CD14-positive monocyte (primary cell): ENCODE results near the gene NLE1. TPM values are rescaled to one million over a fixed set of nuclear protein-coding genes. Genes with fewer than 3 reads are reported as not detected.

ENCODE experiments used
- DNase-seq, 3 donors: peaks; one replicate each; pipeline ENCODE4 v3.0.0-alpha.2; 2011 to 2022
- H2AFZ ChIP-seq: 2 replicates; pipeline ENCODE4 v1.6.0; 2012; ENCODE audit warnings: mild to moderate bottlenecking, low read depth, low read length, inconsistent platforms; ENCODE audit not compliant: insufficient read depth, poor library complexity, severe bottlenecking
- H3K27ac ChIP-seq, 2 donors: 1 replicate in 1 of 2; 2 replicates in 1 of 2; pipeline ENCODE4 v1.5.1; 2012 to 2013; ENCODE audit warnings: low read length in 2 of 2, control low read depth in 1 of 2, inconsistent platforms in 1 of 2, low read depth in 1 of 2, mild to moderate bottlenecking in 1 of 2
- H3K27me3 ChIP-seq, 2 donors: one replicate each; pipeline versions ENCODE4 v1.6.0 to v1.6.1; 2011 to 2013; ENCODE audit warnings: low read length in 2 of 2; ENCODE audit not compliant: control insufficient read depth in 2 of 2, insufficient read depth in 2 of 2
- H3K36me3 ChIP-seq, 2 donors: replicated peaks in 1 of 2; 1 replicate in 1 of 2; 2 replicates in 1 of 2; pipeline versions ENCODE4 v1.5.1 to v1.6.1; 2012 to 2013; ENCODE audit warnings: low read length in 2 of 2, control low read depth in 1 of 2, inconsistent platforms in 1 of 2, mild to moderate bottlenecking in 1 of 2; ENCODE audit not compliant: insufficient read depth in 2 of 2, control insufficient read depth in 1 of 2
- H3K4me1 ChIP-seq, 2 donors: 1 replicate in 1 of 2; 2 replicates in 1 of 2; pipeline versions ENCODE4 v1.5.1 to v1.6.1; 2012 to 2013; ENCODE audit warnings: low read length in 2 of 2, control low read depth in 1 of 2, inconsistent platforms in 1 of 2, mild to moderate bottlenecking in 1 of 2, moderate library complexity in 1 of 2; ENCODE audit not compliant: insufficient read depth in 2 of 2, control insufficient read depth in 1 of 2
- H3K4me2 ChIP-seq: replicated peaks from 2 replicates; pipeline ENCODE3; 2012; ENCODE audit warnings: low read length, moderate library complexity, mild to moderate bottlenecking; ENCODE audit not compliant: poor library complexity, severe bottlenecking; ENCODE audit errors: extremely low read depth
- H3K4me3 ChIP-seq, 3 experiments: fragments of 200-600 bp in 1 of 3; sonication (generic) in 1 of 3; replicated peaks in 1 of 3; 1 replicate in 2 of 3; 2 replicates in 1 of 3; pipeline ENCODE4 v1.5.1; 2011 to 2013; ENCODE audit warnings: low read length in 3 of 3, mild to moderate bottlenecking in 3 of 3, control low read depth in 2 of 3, low read depth in 2 of 3, inconsistent platforms in 1 of 3, moderate library complexity in 1 of 3
- H3K79me2 ChIP-seq: 2 replicates; pipeline ENCODE4 v1.6.0; 2012; ENCODE audit warnings: mild to moderate bottlenecking, control low read depth, inconsistent platforms, low read length, moderate library complexity; ENCODE audit not compliant: insufficient read depth
- H3K9ac ChIP-seq: 2 replicates; pipeline ENCODE4 v1.6.0; 2017; ENCODE audit warnings: low read length, mild to moderate bottlenecking; ENCODE audit not compliant: insufficient read depth, poor library complexity, severe bottlenecking
- H3K9me3 ChIP-seq, 2 donors: replicated peaks in 1 of 2; 1 replicate in 1 of 2; 2 replicates in 1 of 2; pipeline versions ENCODE4 v1.5.1 to v1.6.1; 2012 to 2013; ENCODE audit warnings: low read length in 2 of 2, control low read depth in 1 of 2; ENCODE audit not compliant: control insufficient read depth in 1 of 2, insufficient read depth in 1 of 2
- H4K20me1 ChIP-seq: 2 replicates; pipeline ENCODE4 v1.6.0; 2012; ENCODE audit warnings: mild to moderate bottlenecking, low read length, control low read depth, moderate library complexity; ENCODE audit not compliant: insufficient read depth
- H3K27ac Mint-ChIP-seq, 7 donors: one replicate each; pipeline ENCODE4 v1.8.0; 2020; ENCODE audit warnings: mild to moderate bottlenecking in 7 of 7, mixed read lengths in 7 of 7, moderate library complexity in 6 of 7, inconsistent platforms in 2 of 7
- H3K27me3 Mint-ChIP-seq, 3 donors: one replicate each; pipeline ENCODE4 v1.8.0; 2021 to 2022; ENCODE audit warnings: low read depth in 3 of 3, mild to moderate bottlenecking in 3 of 3, mixed read lengths in 3 of 3, moderate library complexity in 3 of 3, inconsistent platforms in 1 of 3
- H3K36me3 Mint-ChIP-seq, 2 donors: one replicate each; pipeline ENCODE4 v1.8.0; 2020; ENCODE audit warnings: mixed read lengths in 2 of 2, inconsistent platforms in 1 of 2, mild to moderate bottlenecking in 1 of 2
- H3K4me1 Mint-ChIP-seq: one replicate; pipeline ENCODE4 v1.8.0; 2020; ENCODE audit warnings: mild to moderate bottlenecking, mixed read lengths
- H3K4me3 Mint-ChIP-seq, 2 donors: one replicate each; pipeline ENCODE4 v1.8.0; 2020; ENCODE audit warnings: mild to moderate bottlenecking in 2 of 2, mixed read lengths in 2 of 2, moderate library complexity in 1 of 2
- H3K9me3 Mint-ChIP-seq, 7 donors: one replicate each; pipeline ENCODE4 v1.8.0; 2020 to 2022; ENCODE audit warnings: mixed read lengths in 7 of 7, mild to moderate bottlenecking in 6 of 7, moderate library complexity in 6 of 7, inconsistent platforms in 2 of 7
- CTCF ChIP-seq: fragments of 200-600 bp; IDR thresholded peaks from one replicate; pipeline ENCODE4 v1.8.0; 2022; ENCODE audit warnings: antibody characterized with exemption, mild to moderate bottlenecking
- WGBS: methylation state at CpG from one replicate; pipeline ENCODE4 v1.1.5; 2013; ENCODE audit warnings: missing lambda C conversion rate; ENCODE audit not compliant: insufficient coverage; 5-methylcytosine and 5-hydroxymethylcytosine counted together
- intact Hi-C, 2 donors: fragments of 100-400 bp; cut with micrococcal nuclease; formaldehyde crosslinking; loops; one replicate each; pipeline versions ENCODE4 v1.15.0 to v1.15.1; 2023
- polyA plus RNA-seq, 3 donors: library from polyadenylated mRNA; depleted of rRNA in 1 of 3; unstranded in 2 of 3; stranded (reverse) in 1 of 3; fragments of 300-500 nt in 2 of 3; fragments of >200 nt in 1 of 3; fragmentation: Illumina TruSeq in 2 of 3; gene quantifications; 1 replicate in 2 of 3; 2 replicates in 1 of 3; pipeline ENCODE4 v1.2.3, GENCODE V29; 2012 to 2021

NLE1 gene
- polyA plus RNA-seq, 3 donors: 1.6 to 3.6 (median 2.2) TPM

GRCh38 chr17:35086931-35087573, 55.1 kb downstream of the NLE1 start:
- peaks cover 31% of the 10 kb centered on the region for H3K4me1 Mint-ChIP-seq
- 69% methylated on average over 2 of the region's 8 CpGs for WGBS
- H3K36me3 ChIP-seq: no peaks in the 10 kb centered on the region
- H3K4me1 ChIP-seq: peaks cover 21 to 28% of the 10 kb centered on the region in 2 donors
- no peak for TF ChIP-seq CTCF
- H3K79me2 ChIP-seq: peaks cover 66% of the 10 kb centered on the region
- no peaks in the 10 kb centered on the region for H3K9me3 ChIP-seq
- peak overlapping the region in 6 of 7 donors; percentile 26 to 97 (median 93) for H3K27ac Mint-ChIP-seq
- H3K4me3 Mint-ChIP-seq: peak overlapping the region; percentile 91 to 97
- H3K36me3 Mint-ChIP-seq: peaks cover 0 to 12% of the 10 kb centered on the region in 2 donors
- H3K9ac ChIP-seq: no peak overlapping the region
- H3K27me3 Mint-ChIP-seq: peaks cover 0 to 2% (median 0%) of the 10 kb centered on the region in 3 donors
- H3K27me3 ChIP-seq: no peaks in the 10 kb centered on the region
- intact Hi-C loops: loop anchor here (5.0 kb wide), 3 partner anchors 35 to 105 kb away; partner anchors contain the start of gene LIG3 (in 1 of the 2)
- peak overlapping the region in 1 of 2 donors; percentile 92 for H3K27ac ChIP-seq
- H4K20me1 ChIP-seq: peaks cover 23% of the 10 kb centered on the region
- peak overlapping the region in 1 of 3 experiments; percentile 100 for H3K4me3 ChIP-seq
- H3K9me3 Mint-ChIP-seq: no peaks in the 10 kb centered on the region
- no peak overlapping the region for H2AFZ ChIP-seq
- peak in 1 of 3 donors; percentile 29 for DNase-seq
- peak overlapping the region; percentile 90 for H3K4me2 ChIP-seq

GRCh38 chr17:35086164-35086563, 55.9 kb downstream of the NLE1 start:
- DNase-seq: no peak
- Histone ChIP-seq H3K9me3 (no peaks in the 10 kb centered on the region), H3K27me3 (no peaks in the 10 kb centered on the region), H3K36me3 (no peaks in the 10 kb centered on the region), H4K20me1 (peaks cover 25% of the 10 kb centered on the region), H2AFZ (no peak overlapping the region), H3K9ac (no peak overlapping the region), H3K27ac (no peak overlapping the region), H3K4me1 (peaks cover 21 to 28% of the 10 kb centered on the region in 2 donors), H3K4me3 (no peak overlapping the region), H3K4me2 (no peak overlapping the region), H3K79me2 (peaks cover 74% of the 10 kb centered on the region)
- H3K4me3 Mint-ChIP-seq: no peak overlapping the region
- no peak overlapping the region for H3K27ac Mint-ChIP-seq
- intact Hi-C loops: loop anchor here (5.0 kb wide), 3 partner anchors 34 to 104 kb away; partner anchors contain the start of gene LIG3 (in 1 of the 2)
- WGBS: 92% methylated on average over 7 of the region's 8 CpGs
- peaks cover 0 to 12% of the 10 kb centered on the region in 2 donors for H3K36me3 Mint-ChIP-seq
- H3K9me3 Mint-ChIP-seq: no peaks in the 10 kb centered on the region
- peaks cover 0 to 2% (median 0%) of the 10 kb centered on the region in 3 donors for H3K27me3 Mint-ChIP-seq
- no peak for TF ChIP-seq CTCF
- peaks cover 34% of the 10 kb centered on the region for H3K4me1 Mint-ChIP-seq
